CD4-positive, alpha-beta memory T cell (primary cell): ENCODE measurements around the gene KRTAP5-8. TPM values are rescaled to one million over a fixed set of nuclear protein-coding genes. Genes with fewer than 3 reads are reported as not detected.
"Not testable (repeated sequence)": the region's sequence is repeated elsewhere in the genome, so short reads cannot be mapped to it uniquely, and the experiment has no call there.

ENCODE experiments used
- CTCF ChIA-PET: fragments of 350-600 bp; sonication (Branson Sonifier 250); formaldehyde crosslinking; loops from one replicate; lab custom pipeline; 2021; ENCODE audit warnings: inconsistent platforms; ENCODE audit not compliant: partially characterized antibody; lab: Charles Lee
- POLR2A ChIA-PET: fragments of 350-600 bp; sonication (Branson Sonifier 250); formaldehyde crosslinking; loops from one replicate; lab custom pipeline; 2021; ENCODE audit not compliant: partially characterized antibody; lab: Charles Lee
- DNase-seq, 5 donors: peaks; one replicate each; pipeline versions ENCODE4 v3.0.0 to v3.0.0-alpha.2; 2020 to 2022; ENCODE audit warnings: mixed read lengths in 1 of 5
- H3K27ac ChIP-seq: one replicate; pipeline ENCODE4 v1.7.0; 2013; ENCODE audit warnings: low read depth, low read length
- H3K27me3 ChIP-seq: 2 replicates; pipeline ENCODE4 v1.7.0; 2013; ENCODE audit warnings: mild to moderate bottlenecking, low read length, moderate library complexity; ENCODE audit not compliant: insufficient read depth
- H3K36me3 ChIP-seq: 2 replicates; pipeline ENCODE4 v1.7.0; 2013; ENCODE audit warnings: mild to moderate bottlenecking, low read length, moderate library complexity; ENCODE audit not compliant: insufficient read depth
- H3K4me1 ChIP-seq: 2 replicates; pipeline ENCODE4 v1.7.0; 2013; ENCODE audit warnings: mild to moderate bottlenecking, low read length, moderate library complexity; ENCODE audit not compliant: insufficient read depth
- H3K4me3 ChIP-seq, 2 donors: one replicate each; pipeline ENCODE4 v1.7.0; 2013; ENCODE audit warnings: low read length in 2 of 2, mild to moderate bottlenecking in 1 of 2
- H3K9me3 ChIP-seq, 2 donors: one replicate each; pipeline ENCODE4 v1.7.0; 2013; ENCODE audit warnings: low read length in 2 of 2, control low read depth in 1 of 2; ENCODE audit not compliant: control insufficient read depth in 1 of 2
- H3K27ac Mint-ChIP-seq, 7 donors: one replicate each; pipeline ENCODE4 v1.8.0; 2020 to 2021; ENCODE audit warnings: mixed read lengths in 7 of 7, mild to moderate bottlenecking in 6 of 7, inconsistent platforms in 3 of 7, moderate library complexity in 3 of 7
- H3K27me3 Mint-ChIP-seq, 2 donors: one replicate each; pipeline ENCODE4 v1.8.0; 2020 to 2021; ENCODE audit warnings: mixed read lengths in 2 of 2
- H3K36me3 Mint-ChIP-seq, 2 donors: one replicate each; pipeline ENCODE4 v1.8.0; 2020 to 2021; ENCODE audit warnings: mixed read lengths in 2 of 2, inconsistent platforms in 1 of 2, mild to moderate bottlenecking in 1 of 2
- H3K4me1 Mint-ChIP-seq, 4 donors: one replicate each; pipeline ENCODE4 v1.8.0; 2020 to 2021; ENCODE audit warnings: mixed read lengths in 4 of 4, mild to moderate bottlenecking in 1 of 4
- H3K4me3 Mint-ChIP-seq, 8 donors: one replicate each; pipeline ENCODE4 v1.8.0; 2020 to 2021; ENCODE audit warnings: mixed read lengths in 8 of 8, mild to moderate bottlenecking in 7 of 8, moderate library complexity in 6 of 8, inconsistent platforms in 3 of 8
- H3K9me3 Mint-ChIP-seq, 8 donors: one replicate each; pipeline ENCODE4 v1.8.0; 2020 to 2021; ENCODE audit warnings: mixed read lengths in 8 of 8, mild to moderate bottlenecking in 5 of 8, inconsistent platforms in 3 of 8, moderate library complexity in 1 of 8
- intact Hi-C: fragments of 100-400 bp; cut with micrococcal nuclease; formaldehyde crosslinking; loops from one replicate; pipeline ENCODE4 v1.15.1; 2023
- polyA plus RNA-seq, 2 donors: library from polyadenylated mRNA; unstranded; fragments of 300-500 nt; fragmentation: Illumina TruSeq; gene quantifications; one replicate each; pipeline ENCODE4 v1.2.3, GENCODE V29; 2021
- total RNA-seq, 2 experiments: library from RNA; stranded (reverse); gene quantifications; one replicate each; pipeline ENCODE4 v1.2.3, GENCODE V29; 2021

KRTAP5-8 gene
- total and polyA plus RNA-seq, 4 experiments from 2014 or later = not detected

DNA sequence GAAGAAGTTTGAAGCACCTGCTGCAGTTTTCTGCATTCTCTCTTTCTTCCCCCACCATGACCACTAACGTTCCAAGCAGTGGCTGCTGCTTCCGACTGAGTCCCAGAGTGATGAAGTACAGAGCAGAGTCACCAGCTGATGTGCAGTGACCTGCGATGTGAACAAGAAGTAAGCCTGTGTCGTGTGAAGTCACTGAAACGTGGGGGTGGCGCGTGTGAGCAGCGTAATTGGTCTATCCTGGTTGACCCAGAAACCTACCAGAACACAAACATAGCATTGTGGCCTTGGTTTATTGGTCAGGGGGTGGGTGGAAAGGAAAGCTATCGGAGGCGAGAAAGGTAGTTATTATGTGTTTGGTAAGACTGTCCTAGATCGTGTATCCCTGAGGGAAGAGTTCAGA lies 7.2 kb upstream of the KRTAP5-8 start:
- Histone ChIP-seq H3K27ac (no peak overlapping the region), H3K4me1 (no peaks in the 10 kb centered on the region), H3K4me3 (no peak overlapping the region), H3K36me3 (no peaks in the 10 kb centered on the region), H3K27me3 (no peaks in the 10 kb centered on the region), H3K9me3 (no peaks in the 10 kb centered on the region)
- CTCF ChIA-PET = no interaction called here
- Mint-ChIP-seq H3K4me1 (no peaks in the 10 kb centered on the region), H3K36me3 (no peaks in the 10 kb centered on the region), H3K27me3 (peaks cover 0 to 9% of the 10 kb centered on the region in 2 donors), H3K4me3 (no peak overlapping the region), H3K9me3 (no peaks in the 10 kb centered on the region), H3K27ac (no peak overlapping the region)
- intact Hi-C loops = no loop called here
- DNase-seq = no peak
- POLR2A ChIA-PET = no interaction called here

DNA sequence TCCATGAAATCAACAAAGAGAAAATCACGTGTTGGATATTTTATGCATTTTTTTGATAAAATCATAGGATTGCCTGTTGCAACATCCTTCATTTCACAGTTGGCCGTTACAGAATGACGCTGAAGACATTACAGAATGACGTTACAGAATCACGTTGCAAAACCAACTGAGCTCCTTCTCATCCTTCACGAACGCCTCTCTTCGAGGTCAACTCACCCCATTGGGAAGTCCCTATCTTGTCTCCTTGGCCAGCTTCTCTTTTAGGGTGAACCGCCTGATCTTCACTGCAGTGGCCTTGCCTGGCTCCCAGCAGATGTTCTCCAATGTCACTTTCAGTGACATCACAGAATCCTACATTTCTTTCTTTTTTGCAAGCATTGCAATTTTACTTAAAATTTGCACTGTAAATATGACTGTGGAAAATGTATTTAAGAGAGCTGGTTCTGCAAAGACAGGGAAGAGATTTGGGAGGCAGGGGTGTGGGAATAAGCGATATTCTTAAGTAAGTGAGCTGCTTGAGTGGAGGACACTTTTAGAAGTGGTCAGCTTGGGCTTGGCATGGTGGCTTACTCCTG lies 5.7 kb upstream of the KRTAP5-8 start:
- Histone ChIP-seq H3K4me1 (no peaks in the 10 kb centered on the region), H3K9me3 (no peaks in the 10 kb centered on the region), H3K27me3 (no peaks in the 10 kb centered on the region), H3K36me3 (no peaks in the 10 kb centered on the region), H3K27ac (no peak overlapping the region), H3K4me3 (no peak overlapping the region)
- POLR2A ChIA-PET = no interaction called here
- H3K4me1 Mint-ChIP-seq = no peaks in the 10 kb centered on the region
- CTCF ChIA-PET = no interaction called here
- intact Hi-C loops = no loop called here
- no peak overlapping the region for H3K27ac Mint-ChIP-seq
- H3K36me3 Mint-ChIP-seq = no peaks in the 10 kb centered on the region
- no peak for DNase-seq
- H3K9me3 Mint-ChIP-seq = no peaks in the 10 kb centered on the region
- no peak overlapping the region for H3K4me3 Mint-ChIP-seq
- peaks cover 2 to 5% of the 10 kb centered on the region in 2 donors for H3K27me3 Mint-ChIP-seq

DNA sequence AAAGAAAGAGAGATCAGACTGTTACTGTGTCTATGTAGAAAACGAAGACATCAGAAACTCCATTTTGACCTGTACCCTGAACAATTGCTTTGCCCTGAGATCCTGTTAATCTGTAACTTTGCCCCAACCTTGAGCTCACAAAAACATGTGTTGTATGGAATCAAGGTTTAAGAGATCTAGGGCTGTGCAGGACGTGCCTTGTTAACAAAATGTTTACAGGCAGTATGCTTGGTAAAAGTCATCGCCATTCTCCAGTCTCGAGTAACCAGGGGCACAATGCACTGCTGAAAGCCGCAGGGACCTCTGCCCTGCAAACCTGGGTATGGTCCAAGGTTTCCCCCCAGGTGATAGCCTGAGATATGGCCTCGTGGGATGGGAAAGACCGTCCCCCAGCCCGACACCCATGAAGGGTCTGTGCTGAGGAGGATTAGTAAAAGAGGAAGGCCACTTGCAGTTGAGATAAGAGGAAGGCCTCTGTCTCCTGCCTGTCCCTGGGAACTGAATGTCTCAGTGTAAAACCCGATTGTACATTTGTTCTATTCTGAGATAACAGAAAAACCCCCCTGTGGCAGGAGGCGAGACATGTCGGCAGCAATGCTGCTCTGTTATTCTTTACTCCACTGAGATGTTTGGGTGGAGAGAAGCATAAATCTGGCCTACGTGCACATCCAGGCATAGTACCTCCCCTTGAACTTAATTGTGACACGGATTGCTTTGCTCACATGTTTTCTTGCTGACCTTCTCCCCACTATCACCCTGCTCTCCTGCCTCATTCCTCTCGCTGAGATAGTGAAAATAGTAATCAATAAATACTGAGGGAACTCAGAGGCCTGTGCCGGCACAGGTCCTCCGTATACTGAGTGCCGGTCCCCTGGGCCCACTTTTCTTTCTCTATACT lies 2.9 kb upstream of the KRTAP5-8 start:
- CTCF ChIA-PET, H3K4me3 Mint-ChIP-seq, H3K4me1 Mint-ChIP-seq: not testable (repeated sequence)

DNA sequence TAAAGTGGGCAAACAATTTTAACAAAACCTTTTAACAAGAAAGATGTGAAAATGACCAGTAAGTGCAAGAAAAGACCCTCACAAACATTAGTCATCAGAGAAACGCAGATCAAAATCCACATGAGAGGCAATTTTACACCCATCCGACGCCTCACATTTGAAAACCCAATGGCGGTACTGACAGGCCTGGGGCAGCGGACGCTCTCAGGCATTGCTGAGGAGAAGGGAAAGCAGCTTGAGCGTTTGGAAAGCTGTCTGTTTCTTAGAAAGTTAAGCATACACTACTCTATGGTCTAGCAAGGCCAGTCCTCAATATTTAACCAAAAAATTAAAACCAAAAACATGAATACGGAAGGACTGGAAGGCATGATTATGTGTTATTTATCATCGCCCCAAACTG lies 2.0 kb upstream of the KRTAP5-8 start:
- ChIA-PET POLR2A (no interaction called here), CTCF (no interaction called here)
- Mint-ChIP-seq H3K4me1 (no peaks in the 10 kb centered on the region), H3K4me3 (no peak overlapping the region), H3K27me3 (peaks cover 8 to 15% of the 10 kb centered on the region in 2 donors), H3K9me3 (peaks cover 0 to 9% (median 3%) of the 10 kb centered on the region in 8 donors), H3K36me3 (peaks cover 0 to 4% of the 10 kb centered on the region in 2 donors), H3K27ac (no peak overlapping the region)
- Histone ChIP-seq H3K4me1 (no peaks in the 10 kb centered on the region), H3K9me3 (no peaks in the 10 kb centered on the region), H3K4me3 (no peak overlapping the region), H3K36me3 (no peaks in the 10 kb centered on the region), H3K27ac (no peak overlapping the region), H3K27me3 (no peaks in the 10 kb centered on the region)
- intact Hi-C loops = no loop called here
- DNase-seq = no peak

More for the DNA sequence above, 2.9 kb upstream of the KRTAP5-8 start:
- H3K36me3 ChIP-seq, H3K9me3 Mint-ChIP-seq, H3K27me3 ChIP-seq, H3K36me3 Mint-ChIP-seq, intact Hi-C loops, H3K4me3 ChIP-seq, DNase-seq, H3K27ac ChIP-seq, H3K4me1 ChIP-seq, H3K27ac Mint-ChIP-seq, H3K9me3 ChIP-seq, POLR2A ChIA-PET: not testable (repeated sequence)
- H3K27me3 Mint-ChIP-seq = peaks cover 9 to 12% of the 10 kb centered on the region in 2 donors

DNA sequence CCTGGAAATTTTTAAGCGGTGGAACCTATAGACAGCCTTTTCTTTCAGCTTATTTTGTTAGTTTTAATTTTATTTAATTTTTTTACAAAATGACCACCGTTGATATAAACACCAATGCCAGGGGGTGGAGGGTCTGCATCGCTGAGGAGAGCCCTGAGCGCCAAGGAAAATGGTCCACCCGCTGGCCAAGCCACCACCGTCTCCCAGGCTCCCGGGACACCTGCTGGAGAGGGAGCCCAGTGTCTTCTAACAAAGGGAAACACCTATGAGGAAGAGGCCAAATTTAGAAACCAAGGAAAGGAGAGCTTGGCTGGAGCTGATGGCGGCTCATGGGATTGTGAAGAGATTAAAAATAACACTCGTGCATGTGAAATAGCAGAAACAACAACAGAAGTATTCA lies 288 bp upstream of the KRTAP5-8 start:
- no peaks in the 10 kb centered on the region for H3K27me3 ChIP-seq
- no peaks in the 10 kb centered on the region for H3K36me3 ChIP-seq
- H3K9me3 ChIP-seq = no peaks in the 10 kb centered on the region
- H3K36me3 Mint-ChIP-seq = peaks cover 0 to 7% of the 10 kb centered on the region in 2 donors
- CTCF ChIA-PET = no interaction called here
- DNase-seq = no peak
- H3K4me3 ChIP-seq = no peak overlapping the region
- no peaks in the 10 kb centered on the region for H3K4me1 Mint-ChIP-seq
- no peak overlapping the region for H3K4me3 Mint-ChIP-seq
- no peaks in the 10 kb centered on the region for H3K4me1 ChIP-seq
- H3K9me3 Mint-ChIP-seq = peaks cover 0 to 18% (median 8%) of the 10 kb centered on the region in 8 donors
- intact Hi-C loops = no loop called here
- POLR2A ChIA-PET = no interaction called here
- H3K27ac ChIP-seq = no peak overlapping the region
- no peak overlapping the region for H3K27ac Mint-ChIP-seq
- H3K27me3 Mint-ChIP-seq = peaks cover 12 to 27% of the 10 kb centered on the region in 2 donors

DNA sequence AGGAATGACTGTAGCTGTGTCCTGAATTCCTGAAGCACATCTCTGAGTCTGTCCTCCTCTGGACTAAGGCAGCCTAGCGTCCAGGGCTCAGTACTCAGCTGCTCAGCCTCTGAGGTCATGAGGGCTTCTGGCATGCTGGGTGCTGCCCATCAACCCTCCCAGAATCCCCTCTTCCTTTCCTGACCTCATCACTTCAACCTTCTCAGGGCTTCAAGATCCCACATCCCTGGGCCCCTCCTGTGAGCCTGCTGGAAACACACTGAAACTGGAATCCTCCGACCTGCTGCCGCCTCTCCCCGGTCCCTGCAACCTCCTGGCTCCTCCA lies 803 bp downstream of the KRTAP5-8 start:
- Mint-ChIP-seq H3K27me3 (peaks cover 12 to 34% of the 10 kb centered on the region in 2 donors), H3K27ac (no peak overlapping the region), H3K4me1 (no peaks in the 10 kb centered on the region), H3K9me3 (peaks cover 0 to 18% (median 8%) of the 10 kb centered on the region in 8 donors), H3K36me3 (peaks cover 0 to 7% of the 10 kb centered on the region in 2 donors), H3K4me3 (no peak overlapping the region)
- ChIA-PET POLR2A (no interaction called here), CTCF (no interaction called here)
- no peak overlapping the region for H3K27ac ChIP-seq
- H3K36me3 ChIP-seq = no peaks in the 10 kb centered on the region
- no peak for DNase-seq
- H3K9me3 ChIP-seq = no peaks in the 10 kb centered on the region
- H3K4me3 ChIP-seq = no peak overlapping the region
- no peaks in the 10 kb centered on the region for H3K4me1 ChIP-seq
- no peaks in the 10 kb centered on the region for H3K27me3 ChIP-seq
- intact Hi-C loops = no loop called here

DNA sequence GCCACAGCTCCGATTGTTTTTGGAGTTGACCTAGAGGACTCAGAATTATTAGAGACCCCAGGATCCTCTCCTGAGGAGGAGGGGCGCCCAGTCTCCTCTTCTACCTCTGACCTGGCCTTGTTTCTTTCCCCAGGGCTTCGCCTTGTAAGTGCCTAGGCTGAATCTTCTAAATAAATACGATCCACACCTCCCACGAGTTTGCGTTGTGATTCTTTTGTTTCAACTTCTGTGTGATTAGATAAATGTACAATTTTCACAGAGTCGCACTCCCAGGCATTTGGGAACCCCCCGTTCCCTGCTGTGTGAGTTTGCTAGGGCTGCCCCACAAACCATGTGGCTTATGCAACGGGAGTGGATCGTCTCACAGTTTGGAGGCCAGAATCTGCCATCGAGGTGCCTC lies 1.2 kb downstream of the KRTAP5-8 start:
- ChIA-PET POLR2A (no interaction called here), CTCF (no interaction called here)
- no peak overlapping the region for H3K4me3 Mint-ChIP-seq
- no peaks in the 10 kb centered on the region for H3K4me1 Mint-ChIP-seq
- Histone ChIP-seq H3K4me3 (no peak overlapping the region), H3K9me3 (no peaks in the 10 kb centered on the region), H3K27me3 (no peaks in the 10 kb centered on the region), H3K27ac (no peak overlapping the region), H3K4me1 (no peaks in the 10 kb centered on the region), H3K36me3 (no peaks in the 10 kb centered on the region)
- H3K9me3 Mint-ChIP-seq = peaks cover 0 to 18% (median 8%) of the 10 kb centered on the region in 8 donors
- intact Hi-C loops = no loop called here
- peaks cover 0 to 7% of the 10 kb centered on the region in 2 donors for H3K36me3 Mint-ChIP-seq
- H3K27me3 Mint-ChIP-seq = peaks cover 12 to 34% of the 10 kb centered on the region in 2 donors
- H3K27ac Mint-ChIP-seq = no peak overlapping the region
- DNase-seq = no peak
